ENCODE data around the gene HPS1. TPM values are rescaled to one million over a fixed set of nuclear protein-coding genes. Genes with fewer than 3 reads are reported as not detected.

HPS1 gene
- total RNA-seq, 1 experiment from 2014 or later, result 47.4 TPM

GRCh38 chr10:98367604-98368451, 78.9 kb downstream of the HPS1 start:
- no peaks in the 10 kb centered on the region for H3K27me3 ChIP-seq (ENCODE audit: insufficient read depth, low read length)
- no peaks in the 10 kb centered on the region for H3K79me1 ChIP-seq (ENCODE audit: insufficient read depth, low read depth, low read length, poor library complexity, severe bottlenecking)
- H3K9ac ChIP-seq (ENCODE audit: extremely low read depth, insufficient read length, low read length), result no peak overlapping the region
- H3K79me2 ChIP-seq (ENCODE audit: insufficient read depth, low read length), result no peaks in the 10 kb centered on the region
- no CpG with 5 or more reads among the region's 19 CpGs for WGBS (ENCODE audit: extremely low coverage, insufficient read length, low lambda C conversion rate)
- no peaks in the 10 kb centered on the region for H3K23me2 ChIP-seq (ENCODE audit: insufficient read length, low read depth, low read length, poor library complexity, severe bottlenecking)
- H3K23ac ChIP-seq (ENCODE audit: insufficient read length, low read depth, low read length), result no peak overlapping the region
- H2BK20ac ChIP-seq (ENCODE audit: low read depth, low read length, poor library complexity, severe bottlenecking), result no peak overlapping the region
- Mint-ChIP-seq H3K27me3 (ENCODE audit: low read depth) (peaks cover 17% of the 10 kb centered on the region), H3K27ac (no peak overlapping the region), H3K36me3 (ENCODE audit: insufficient read depth in 1 of 3, low read depth in 3 of 3) (peaks cover 0 to 1% (median 0%) of the 10 kb centered on the region in 3 experiments; a peak in 2 of 7 replicates), H3K4me1 (peaks cover 37 to 42% of the 10 kb centered on the region in 2 experiments), H3K4me3 (no peak overlapping the region; a peak in 1 of 5 replicates), H3K9me3 (peaks cover 0 to 3% of the 10 kb centered on the region in 2 experiments; a peak in 2 of 5 replicates)
- H3K9me3 ChIP-seq (ENCODE audit: control insufficient read depth, low read depth, low read length), result no peaks in the 10 kb centered on the region
- H4K5ac ChIP-seq (ENCODE audit: insufficient read length, low read depth, low read length), result no peak overlapping the region
- no peak overlapping the region for H2AFZ ChIP-seq (ENCODE audit: low read length)
- no peak overlapping the region for H2BK5ac ChIP-seq (ENCODE audit: insufficient read length, low read length)
- H3K4ac ChIP-seq (ENCODE audit: low read depth, low read length), result no peak overlapping the region
- no peak for DNase-seq
- H4K8ac ChIP-seq (replicated peaks; ENCODE audit: insufficient read length, low read depth, low read length), result no peak overlapping the region
- H3T11ph ChIP-seq (ENCODE audit: low read length), result no peak overlapping the region
- H3K4me1 ChIP-seq (ENCODE audit: insufficient read depth, low read length), result peaks cover 8% of the 10 kb centered on the region; the same call in 1 of the 2 replicates
- H4K91ac ChIP-seq (ENCODE audit: insufficient read length, low read depth, low read length), result no peak overlapping the region
- no peak overlapping the region for H2BK12ac ChIP-seq (ENCODE audit: insufficient read length, low read depth, low read length)
- H4K20me1 ChIP-seq (ENCODE audit: control insufficient read depth, insufficient read depth, insufficient read length), result no peaks in the 10 kb centered on the region
- H3K4me2 ChIP-seq (ENCODE audit: insufficient read depth, insufficient read length, low read length), result no peak overlapping the region
- H2AK5ac ChIP-seq (ENCODE audit: insufficient read length, low read length), result no peak overlapping the region
- TF ChIP-seq CTCF (conservative IDR thresholded peaks at IDR 0.05), result no peak
- no peak overlapping the region for H2BK15ac ChIP-seq (ENCODE audit: low read depth, low read length)
- no peak overlapping the region for H2BK120ac ChIP-seq (ENCODE audit: low read depth, low read length, poor library complexity, severe bottlenecking)
- H3K56ac ChIP-seq (ENCODE audit: insufficient read length, low read depth, low read length), result no peak overlapping the region
- H3K18ac ChIP-seq (ENCODE audit: insufficient read length, low read depth, low read length), result no peak overlapping the region
- H3K14ac ChIP-seq (ENCODE audit: insufficient read depth, low read length), result no peak overlapping the region
- no peak overlapping the region for H3K27ac ChIP-seq (ENCODE audit: insufficient read length, low read depth, low read length)

Small RNAs within 50 kb of the gene (microRNA-seq; reads per million reads assigned to microRNA genes)
- gene MIR1287 (ENCODE audit: borderline microRNAs expressed) (6.2 reads per million, percentile 38 among the genes with 10 or more reads in this experiment), gene MIR4685 (ENCODE audit: borderline microRNAs expressed) (not detected)

Other genes with a start within 250 kb of the HPS1 start
- gene LOXL4, start 178.7 kb downstream of the HPS1 start, total RNA-seq (2021), result 0.13 and 0.18 TPM in 2 replicates
- gene PYROXD2, start 31.8 kb downstream of the HPS1 start, total RNA-seq (2021), result 2.1 and 5.3 TPM in 2 replicates